Esophagus muscularis mucosa (tissue), 4 donors: ENCODE results near the gene BOLA1. TPM values are rescaled to one million over a fixed set of nuclear protein-coding genes. Genes with fewer than 3 reads are reported as not detected.

ENCODE experiments used
- DNase-seq: peaks from one replicate; pipeline ENCODE4 v3.0.0-alpha.2; 2017; ENCODE audit errors: extremely low spot score
- H3K27ac ChIP-seq, 4 donors: fragments of 200-600 bp; sonication (generic); replicated peaks in 1 of 4; 1 replicate in 3 of 4; 2 replicates in 1 of 4; pipeline ENCODE4 v1.5.1; 2016 to 2019; ENCODE audit warnings: mild to moderate bottlenecking in 1 of 4
- H3K27me3 ChIP-seq, 4 donors: fragments of 200-600 bp; sonication (generic); one replicate each; pipeline versions ENCODE4 v1.5.1 to v1.6.0; 2016 to 2019
- H3K36me3 ChIP-seq, 4 donors: fragments of 200-600 bp; sonication (generic); one replicate each; pipeline ENCODE4 v1.5.1; 2016 to 2019
- H3K4me1 ChIP-seq, 4 donors: fragments of 200-600 bp; sonication (generic); one replicate each; pipeline ENCODE4 v1.5.1; 2016 to 2019
- H3K4me3 ChIP-seq, 4 donors: fragments of 200-600 bp; sonication (generic); 1 replicate in 2 of 4; 2 replicates in 2 of 4; pipeline ENCODE4 v1.5.1; 2016 to 2019; ENCODE audit warnings: mild to moderate bottlenecking in 4 of 4, moderate library complexity in 1 of 4
- H3K9me3 ChIP-seq, 4 donors: fragments of 200-600 bp; sonication (generic); 1 replicate in 3 of 4; 2 replicates in 1 of 4; pipeline ENCODE4 v1.5.1; 2016 to 2019
- CTCF ChIP-seq, 3 experiments: fragments of 200-600 bp in 2 of 3; fragments of 450-650 bp in 1 of 3; sonication (generic) in 2 of 3; IDR thresholded peaks; one replicate each; pipeline ENCODE4 v1.5.1; 2017 to 2019; ENCODE audit warnings: antibody characterized with exemption in 3 of 3, mild to moderate bottlenecking in 2 of 3, moderate library complexity in 1 of 3
- EP300 ChIP-seq: sonication (generic); formaldehyde crosslinking; IDR thresholded peaks from one replicate; pipeline ENCODE4 v1.6.1; 2017; ENCODE audit warnings: antibody characterized with exemption
- POLR2A ChIP-seq: fragments of 450-650 bp; IDR thresholded peaks from one replicate; pipeline ENCODE4 v1.6.1; 2017; ENCODE audit warnings: antibody characterized with exemption, moderate library complexity, mild to moderate bottlenecking, low read depth
- POLR2AphosphoS5 ChIP-seq, 2 donors: sonication (generic); formaldehyde crosslinking; IDR thresholded peaks; one replicate each; pipeline ENCODE4 v1.6.1; 2017; ENCODE audit warnings: antibody characterized with exemption in 2 of 2
- WGBS: methylation state at CpG from one replicate; pipeline ENCODE4 v1.1.5; 2018; 5-methylcytosine and 5-hydroxymethylcytosine counted together
- intact Hi-C: fragments of 100-400 bp; cut with DNase I; formaldehyde crosslinking; loops from one replicate; pipeline ENCODE4 v1.15.1; 2023
- total RNA-seq, 4 donors: library from RNA; depleted of rRNA; stranded (reverse); fragments of >200 nt; gene quantifications; one replicate each; pipeline versions ENCODE4 v1.1.0 to v1.2.1, GENCODE V29; 2016

Gene BOLA1
- total RNA-seq, 4 donors from 2014 or later: 31.1 to 45.8 (median 41.6) TPM

- peaks cover 36 to 73% (median 57%) of the 10 kb centered on the region in 4 donors for H3K36me3 ChIP-seq
- intact Hi-C loops: no loop called here
- no peaks in the 10 kb centered on the region for H3K9me3 ChIP-seq
- H3K27me3 ChIP-seq: no peaks in the 10 kb centered on the region
- no peak overlapping the region for H3K27ac ChIP-seq
- no peak for TF ChIP-seq POLR2AphosphoS5 (IDR thresholded peaks at IDR 0.05)
- no peak for TF ChIP-seq EP300
- H3K4me1 ChIP-seq: peaks cover 29 to 42% (median 36%) of the 10 kb centered on the region in 4 donors
- 97% methylated on average over 2 of the region's 2 CpGs for WGBS
- no peak overlapping the region for H3K4me3 ChIP-seq
- no peak for DNase-seq
These were observed 26.4 kb downstream of the BOLA1 start for GRCh38 chr1:149925751-149926150.

- Histone ChIP-seq H3K9me3 (no peaks in the 10 kb centered on the region), H3K27me3 (no peaks in the 10 kb centered on the region), H3K4me1 (peaks cover 29 to 42% (median 36%) of the 10 kb centered on the region in 4 donors), H3K4me3 (peak overlapping the region in 3 of 4 donors; percentile 73 to 90 (median 83)), H3K36me3 (peaks cover 36 to 75% (median 61%) of the 10 kb centered on the region in 4 donors), H3K27ac (no peak overlapping the region)
- TF ChIP-seq EP300 (no peak), CTCF (IDR thresholded peaks at IDR 0.05) (no peak), POLR2AphosphoS5 (IDR thresholded peaks at IDR 0.05) (no peak), POLR2A (no peak)
- intact Hi-C loops: no loop called here
- no peak for DNase-seq
- WGBS: 93% methylated on average over 9 of the region's 9 CpGs
These were observed 26.9 kb downstream of the BOLA1 start for GRCh38 chr1:149926296-149926695.

DNA sequence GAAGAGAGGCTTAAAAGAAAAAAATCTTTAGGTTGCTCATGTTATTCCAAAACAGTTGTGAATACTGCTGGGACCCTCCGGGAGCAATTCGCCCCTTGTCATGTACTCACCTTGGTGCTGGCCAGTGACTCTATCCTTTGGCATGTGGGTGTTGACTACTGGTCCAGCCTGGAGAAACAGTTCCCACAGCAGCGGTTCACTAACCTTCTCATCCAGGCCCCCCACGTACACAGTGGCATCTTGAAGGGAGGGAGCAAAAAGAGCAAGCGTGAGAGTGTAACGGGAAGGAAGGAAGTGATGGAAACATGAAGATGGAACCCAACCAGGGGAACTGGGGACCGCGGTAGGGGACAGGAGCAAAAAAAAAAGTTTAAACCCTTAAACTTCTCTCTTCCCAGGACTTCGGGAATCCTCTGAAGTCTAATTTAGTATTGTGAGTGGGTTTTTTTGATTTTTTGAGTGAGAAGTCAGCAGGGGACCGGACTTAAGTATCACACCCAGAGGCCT is 27.7 kb downstream of the BOLA1 start:
- no peak for DNase-seq
- intact Hi-C loops: no loop called here
- WGBS: 7% methylated on average over 10 of the region's 10 CpGs
- H3K9me3 ChIP-seq: no peaks in the 10 kb centered on the region
- H3K4me3 ChIP-seq: peak overlapping the region; percentile 73 to 90 (median 80)
- H3K4me1 ChIP-seq: peaks cover 29 to 42% (median 36%) of the 10 kb centered on the region in 4 donors
- H3K36me3 ChIP-seq: peaks cover 36 to 76% (median 61%) of the 10 kb centered on the region in 4 donors
- no peaks in the 10 kb centered on the region for H3K27me3 ChIP-seq
- H3K27ac ChIP-seq: peak overlapping the region; percentile 88 to 96 (median 92)
- no peak for TF ChIP-seq POLR2AphosphoS5 (IDR thresholded peaks at IDR 0.05)
- TF ChIP-seq POLR2A: no peak
- TF ChIP-seq EP300: no peak
- no peak for TF ChIP-seq CTCF (IDR thresholded peaks at IDR 0.05)

GRCh38 chr1:149927563-149928400 is 28.4 kb downstream of the BOLA1 start, which contains the start of gene SF3B4:
Gene SF3B4 (minus strand): TSS chr1:149927803. CDS start chr1:149927759, 44 bp downstream.
- H3K36me3 ChIP-seq: peaks cover 31 to 75% (median 57%) of the 10 kb centered on the region in 4 donors
- intact Hi-C loops: no loop called here
- TF ChIP-seq POLR2AphosphoS5 (IDR thresholded peaks at IDR 0.05) (peak; percentile 99), CTCF (IDR thresholded peaks at IDR 0.05) (peak in 1 of 3 experiments; percentile 2), EP300 (no peak), POLR2A (peak; percentile 73)

GRCh38 chr1:149928401-149928724 is 29.0 kb downstream of the BOLA1 start:
- intact Hi-C loops: no loop called here
- Histone ChIP-seq H3K9me3 (no peaks in the 10 kb centered on the region), H3K4me1 (peaks cover 29 to 42% (median 36%) of the 10 kb centered on the region in 4 donors), H3K27ac (peak overlapping the region; percentile 88 to 96 (median 92)), H3K27me3 (no peaks in the 10 kb centered on the region), H3K36me3 (peaks cover 25 to 74% (median 52%) of the 10 kb centered on the region in 4 donors), H3K4me3 (peak overlapping the region; percentile 73 to 90 (median 80))
- 0% methylated on average over 1 of the region's 1 CpG for WGBS
- DNase-seq: no peak
- no peak for TF ChIP-seq CTCF (IDR thresholded peaks at IDR 0.05)
- TF ChIP-seq POLR2AphosphoS5 (IDR thresholded peaks at IDR 0.05): no peak
- TF ChIP-seq EP300: no peak
- no peak for TF ChIP-seq POLR2A

More at GRCh38 chr1:149927563-149928400, 28.4 kb downstream of the BOLA1 start, which contains the start of gene SF3B4:
- Histone ChIP-seq H3K9me3 (no peaks in the 10 kb centered on the region), H3K27me3 (no peaks in the 10 kb centered on the region), H3K4me1 (peaks cover 29 to 42% (median 36%) of the 10 kb centered on the region in 4 donors), H3K27ac (peak within 1 kb of the TSS; percentile 88 to 96 (median 92)), H3K4me3 (peak within 1 kb of the TSS; percentile 73 to 90 (median 80))
- 0% methylated on average over 28 of the region's 47 CpGs for WGBS
- DNase-seq: peak; percentile 98
